Tibial nerve (tissue), 4 donors: ENCODE results near the gene OR9Q2.

Source experiments
- EP300 ChIP-seq, 2 donors: sonication (generic); formaldehyde crosslinking; IDR thresholded peaks; one replicate each; pipeline ENCODE4 v1.6.1; 2017; ENCODE audit warnings: antibody characterized with exemption in 2 of 2, mild to moderate bottlenecking in 1 of 2
- TF ChIP-seq, protein P1 (sequence below), 5 experiments: fragments of 200-600 bp in 3 of 5; fragments of 450-650 bp in 2 of 5; sonication (generic) in 3 of 5; IDR thresholded peaks; one replicate each; pipeline ENCODE4 v1.5.1; 2016 to 2019; ENCODE audit warnings: antibody characterized with exemption in 5 of 5, mild to moderate bottlenecking in 3 of 5, moderate library complexity in 2 of 5

DNA sequence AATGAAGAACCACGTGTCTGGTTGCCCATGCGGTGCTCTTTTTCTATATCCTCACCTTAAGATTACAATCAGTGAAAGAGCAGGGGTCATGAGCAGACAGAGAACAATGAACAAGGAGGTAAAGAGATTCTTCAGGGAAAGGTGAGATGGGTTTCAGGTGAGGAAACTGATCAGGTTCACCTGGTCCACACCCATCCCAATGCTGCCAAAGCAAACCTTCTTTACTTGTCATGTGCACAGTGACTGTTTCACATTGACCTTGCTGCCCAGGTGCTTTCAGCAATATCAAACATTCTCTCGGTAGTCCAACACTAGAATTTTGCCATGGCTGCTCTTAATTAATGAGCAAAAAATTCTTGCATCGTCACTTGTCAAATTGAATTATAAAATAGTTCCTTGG lies 24.5 kb upstream of the OR9Q2 start:
- TF ChIP-seq EP300 (IDR thresholded peaks at IDR 0.05), result no peak
- TF ChIP-seq, protein P1, sequence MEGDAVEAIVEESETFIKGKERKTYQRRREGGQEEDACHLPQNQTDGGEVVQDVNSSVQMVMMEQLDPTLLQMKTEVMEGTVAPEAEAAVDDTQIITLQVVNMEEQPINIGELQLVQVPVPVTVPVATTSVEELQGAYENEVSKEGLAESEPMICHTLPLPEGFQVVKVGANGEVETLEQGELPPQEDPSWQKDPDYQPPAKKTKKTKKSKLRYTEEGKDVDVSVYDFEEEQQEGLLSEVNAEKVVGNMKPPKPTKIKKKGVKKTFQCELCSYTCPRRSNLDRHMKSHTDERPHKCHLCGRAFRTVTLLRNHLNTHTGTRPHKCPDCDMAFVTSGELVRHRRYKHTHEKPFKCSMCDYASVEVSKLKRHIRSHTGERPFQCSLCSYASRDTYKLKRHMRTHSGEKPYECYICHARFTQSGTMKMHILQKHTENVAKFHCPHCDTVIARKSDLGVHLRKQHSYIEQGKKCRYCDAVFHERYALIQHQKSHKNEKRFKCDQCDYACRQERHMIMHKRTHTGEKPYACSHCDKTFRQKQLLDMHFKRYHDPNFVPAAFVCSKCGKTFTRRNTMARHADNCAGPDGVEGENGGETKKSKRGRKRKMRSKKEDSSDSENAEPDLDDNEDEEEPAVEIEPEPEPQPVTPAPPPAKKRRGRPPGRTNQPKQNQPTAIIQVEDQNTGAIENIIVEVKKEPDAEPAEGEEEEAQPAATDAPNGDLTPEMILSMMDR (IDR thresholded peaks at IDR 0.05), result no peak
